H1 (cell line): ENCODE data around the gene TRAP1. TPM values are rescaled to one million over a fixed set of nuclear protein-coding genes. Genes with fewer than 3 reads are reported as not detected.

ENCODE experiments used
- CTCF ChIA-PET: fragments of 300-600 bp; sonication (Branson Sonifier 250); formaldehyde crosslinking; loops from one replicate; lab custom pipeline; 2021; ENCODE audit not compliant: partially characterized antibody; lab: Charles Lee
- POLR2A ChIA-PET: fragments of 300-600 bp; sonication (Branson Sonifier 250); formaldehyde crosslinking; loops from one replicate; lab custom pipeline; 2021; ENCODE audit warnings: inconsistent platforms; ENCODE audit not compliant: partially characterized antibody; lab: Charles Lee
- DNase-seq, 2 experiments: peaks; one replicate each; pipeline versions ENCODE4 v3.0.0 to v3.0.0-alpha.2; 2010 to 2022; ENCODE audit warnings: low spot score in 2 of 2, low read depth in 1 of 2, mixed read lengths in 1 of 2
- FAIRE-seq: peaks from 2 replicates; lab custom pipeline; 2011; peaks lifted over from hg19 to GRCh38; lab: Jason Lieb, UNC
- H2AFZ ChIP-seq: 2 replicates; pipeline ENCODE4 v1.8.1; 2012; ENCODE audit warnings: low read length, inconsistent platforms
- H2AK5ac ChIP-seq: 2 replicates; pipeline ENCODE4 v1.6.1; 2013; ENCODE audit warnings: low read depth, low read length
- H2BK120ac ChIP-seq: replicated peaks from 2 replicates; pipeline ENCODE3; 2013; ENCODE audit warnings: low read depth, low read length, inconsistent platforms
- H2BK12ac ChIP-seq: 2 replicates; pipeline ENCODE4 v1.6.1; 2013; ENCODE audit warnings: low read depth, low read length
- H2BK15ac ChIP-seq: 2 replicates; pipeline ENCODE4 v1.6.1; 2013; ENCODE audit warnings: low read length
- H2BK20ac ChIP-seq: 2 replicates; pipeline ENCODE4 v1.6.1; 2013; ENCODE audit warnings: low read length
- H2BK5ac ChIP-seq: 2 replicates; pipeline ENCODE4 v1.6.1; 2013; ENCODE audit warnings: low read depth, low read length
- H3K14ac ChIP-seq: 2 replicates; pipeline ENCODE4 v1.6.1; 2013; ENCODE audit warnings: inconsistent platforms; ENCODE audit not compliant: insufficient read length
- H3K18ac ChIP-seq: 2 replicates; pipeline ENCODE4 v1.6.1; 2013; ENCODE audit warnings: low read length; ENCODE audit errors: extremely low read depth
- H3K23ac ChIP-seq: 2 replicates; pipeline ENCODE4 v1.6.1; 2013; ENCODE audit warnings: inconsistent platforms; ENCODE audit not compliant: insufficient read length
- H3K23me2 ChIP-seq: 2 replicates; pipeline ENCODE4 v1.6.1; 2013; ENCODE audit warnings: low read depth, low read length
- H3K27ac ChIP-seq: 2 replicates; pipeline ENCODE4 v1.6.1; 2011; ENCODE audit warnings: low read depth, low read length, inconsistent platforms
- H3K27me3 ChIP-seq, 4 experiments: replicated peaks in 1 of 4; 1 replicate in 1 of 4; 2 replicates in 3 of 4; pipeline versions ENCODE4 v1.6.1 to v1.8.1; 2011 to 2013; ENCODE audit warnings: low read length in 3 of 4, mild to moderate bottlenecking in 3 of 4, inconsistent platforms in 2 of 4, mixed read lengths in 2 of 4, moderate library complexity in 1 of 4; ENCODE audit not compliant: control insufficient read depth in 3 of 4, insufficient read depth in 3 of 4; ENCODE audit errors: extremely low read depth in 1 of 4
- H3K36me3 ChIP-seq, 4 experiments: 2 replicates each; pipeline versions ENCODE4 v1.6.1 to v1.8.1; 2011 to 2013; ENCODE audit warnings: mild to moderate bottlenecking in 4 of 4, low read length in 3 of 4, moderate library complexity in 2 of 4, control low read depth in 1 of 4, inconsistent platforms in 1 of 4; ENCODE audit not compliant: insufficient read depth in 4 of 4, control insufficient read depth in 2 of 4
- H3K4ac ChIP-seq: replicated peaks from 2 replicates; pipeline ENCODE3; 2013; ENCODE audit warnings: low read length, low read depth, mixed read lengths, inconsistent platforms; ENCODE audit not compliant: insufficient read length
- H3K4me1 ChIP-seq, 4 experiments: replicated peaks in 1 of 4; 1 replicate in 1 of 4; 2 replicates in 3 of 4; pipeline versions ENCODE4 v1.6.1 to v1.8.1; 2011 to 2013; ENCODE audit warnings: low read length in 3 of 4, inconsistent platforms in 2 of 4, mixed read lengths in 1 of 4; ENCODE audit not compliant: insufficient read depth in 4 of 4, control insufficient read depth in 3 of 4
- H3K4me2 ChIP-seq, 2 experiments: 2 replicates each; pipeline versions ENCODE4 v1.6.1 to v1.8.1; 2011 to 2013; ENCODE audit warnings: low read depth in 2 of 2, low read length in 2 of 2, control low read depth in 1 of 2, inconsistent platforms in 1 of 2, mild to moderate bottlenecking in 1 of 2; ENCODE audit not compliant: insufficient read depth in 1 of 2
- H3K4me3 ChIP-seq, 4 experiments: fragments of 200-600, 300-600 bp in 1 of 4; sonication (generic), shearing (Covaris generic), sonication (Bioruptor Twin) in 1 of 4; 2 replicates each; pipeline versions ENCODE4 v1.5.1 to v1.8.1; 2011 to 2016; ENCODE audit warnings: low read length in 4 of 4, low read depth in 3 of 4, control low read depth in 2 of 4, inconsistent platforms in 2 of 4, mild to moderate bottlenecking in 2 of 4, mixed read lengths in 1 of 4, moderate library complexity in 1 of 4; ENCODE audit not compliant: insufficient read depth in 2 of 4; ENCODE audit errors: extremely low read depth in 1 of 4
- H3K56ac ChIP-seq: replicated peaks from 2 replicates; pipeline ENCODE3; 2013; ENCODE audit warnings: low read depth, mild to moderate bottlenecking, mixed read lengths, low read length, inconsistent platforms; ENCODE audit not compliant: insufficient read length
- H3K79me1 ChIP-seq: 2 replicates; pipeline ENCODE4 v1.6.1; 2013; ENCODE audit warnings: low read depth, low read length, control low read depth
- H3K79me2 ChIP-seq, 2 experiments: 2 replicates each; pipeline versions ENCODE4 v1.6.1 to v1.8.1; 2012 to 2013; ENCODE audit warnings: low read length in 2 of 2, mild to moderate bottlenecking in 2 of 2, inconsistent platforms in 1 of 2; ENCODE audit not compliant: insufficient read depth in 2 of 2, control insufficient read depth in 1 of 2
- H3K9ac ChIP-seq, 4 experiments: replicated peaks in 1 of 4; 1 replicate in 1 of 4; 2 replicates in 3 of 4; pipeline versions ENCODE4 v1.6.1 to v1.8.1; 2011 to 2013; ENCODE audit warnings: low read depth in 3 of 4, low read length in 3 of 4, control low read depth in 2 of 4, mild to moderate bottlenecking in 2 of 4, moderate library complexity in 2 of 4, inconsistent platforms in 1 of 4; ENCODE audit errors: extremely low read depth in 1 of 4
- H3K9me3 ChIP-seq, 2 experiments: 2 replicates each; pipeline versions ENCODE4 v1.6.1 to v1.8.1; 2012 to 2013; ENCODE audit warnings: mild to moderate bottlenecking in 2 of 2, moderate library complexity in 2 of 2, control low read depth in 1 of 2, inconsistent platforms in 1 of 2, low read depth in 1 of 2, low read length in 1 of 2, mixed read lengths in 1 of 2; ENCODE audit not compliant: insufficient read depth in 2 of 2
- H4K20me1 ChIP-seq, 2 experiments: replicated peaks in 1 of 2; 2 replicates each; pipeline versions ENCODE3 to v1.8.1; 2011 to 2013; ENCODE audit warnings: inconsistent platforms in 2 of 2, low read length in 2 of 2, mild to moderate bottlenecking in 1 of 2; ENCODE audit not compliant: insufficient read depth in 2 of 2, control insufficient read depth in 1 of 2
- H4K5ac ChIP-seq: 2 replicates; pipeline ENCODE4 v1.6.1; 2013; ENCODE audit warnings: low read length, low read depth, mixed read lengths, inconsistent platforms; ENCODE audit not compliant: insufficient read length
- H4K8ac ChIP-seq: 2 replicates; pipeline ENCODE4 v1.8.0; 2013; ENCODE audit warnings: mild to moderate bottlenecking, moderate library complexity, low read length, inconsistent platforms; ENCODE audit not compliant: insufficient read depth; ENCODE audit errors: extremely low read depth
- H4K91ac ChIP-seq: replicated peaks from 2 replicates; pipeline ENCODE3; 2013; ENCODE audit warnings: low read length, mixed read lengths, inconsistent platforms; ENCODE audit not compliant: insufficient read length
- BRCA1 ChIP-seq: IDR thresholded peaks from 2 replicates; pipeline ENCODE4 v1.6.1; 2012; ENCODE audit warnings: low read depth, low read length, improper control_type of control experiment
- EP300 ChIP-seq, 2 experiments: IDR thresholded peaks; 1 replicate in 1 of 2; 2 replicates in 1 of 2; pipeline ENCODE4 v1.6.1; 2011 to 2012; ENCODE audit warnings: low read depth in 2 of 2, low read length in 2 of 2, mild to moderate bottlenecking in 2 of 2, borderline replicate concordance in 1 of 2, inconsistent platforms in 1 of 2, moderate library complexity in 1 of 2
- GABPA ChIP-seq: IDR thresholded peaks from 2 replicates; pipeline ENCODE4 v1.6.1; 2011; ENCODE audit warnings: mild to moderate bottlenecking, low read length, moderate library complexity, borderline replicate concordance; ENCODE audit not compliant: insufficient read depth
- GTF2F1 ChIP-seq: IDR thresholded peaks from 2 replicates; pipeline ENCODE4 v1.6.1; 2012; ENCODE audit warnings: low read depth, low read length, improper control_type of control experiment, borderline replicate concordance
- JUN ChIP-seq: IDR thresholded peaks from 2 replicates; pipeline ENCODE4 v1.6.1; 2011; ENCODE audit warnings: low read depth, mild to moderate bottlenecking, improper control_type of control experiment, low read length
- JUND ChIP-seq: IDR thresholded peaks from 2 replicates; pipeline ENCODE4 v1.6.1; 2011; ENCODE audit warnings: mild to moderate bottlenecking, improper control_type of control experiment, low read length
- KDM1A ChIP-seq: fragments of 200-600, 300-600 bp; sonication (generic); IDR thresholded peaks from 2 replicates; pipeline ENCODE4 v1.7.1; 2016; ENCODE audit warnings: mild to moderate bottlenecking, low read length, borderline replicate concordance
- POLR2AphosphoS5 ChIP-seq: IDR thresholded peaks from 2 replicates; pipeline ENCODE4 v1.6.1; 2011; ENCODE audit warnings: low read depth, low read length
- SAP30 ChIP-seq: fragments of 300-600 bp; sonication (generic); IDR thresholded peaks from 2 replicates; pipeline ENCODE4 v1.7.1; 2012; ENCODE audit warnings: low read length, moderate library complexity, mild to moderate bottlenecking, inconsistent platforms; ENCODE audit not compliant: insufficient read depth, insufficient replicate concordance
- SIN3A ChIP-seq, 2 experiments: IDR thresholded peaks in 1 of 2; conservative IDR thresholded peaks in 1 of 2; 2 replicates each; pipeline ENCODE4 v1.6.1; 2011 to 2012; ENCODE audit warnings: low read length in 2 of 2, improper control_type of control experiment in 1 of 2, low read depth in 1 of 2, mild to moderate bottlenecking in 1 of 2
- TEAD4 ChIP-seq: IDR thresholded peaks from 2 replicates; pipeline ENCODE4 v1.6.1; 2012; ENCODE audit warnings: low read depth, low read length, inconsistent platforms, mixed read lengths
- ZNF274 ChIP-seq: IDR thresholded peaks from 2 replicates; pipeline ENCODE4 v1.7.0; 2012; ENCODE audit warnings: low read length, borderline replicate concordance; ENCODE audit errors: extremely low read depth
- WGBS, 2 experiments: shearing (Covaris generic) in 1 of 2; methylation state at CpG; one replicate each; pipeline versions ENCODE4 v1.1.6 to v1.1.7; 2013 to 2015; ENCODE audit warnings: low lambda C conversion rate in 2 of 2, mixed read lengths in 2 of 2, inconsistent platforms in 1 of 2, low coverage in 1 of 2, missing lambda C conversion rate in 1 of 2; ENCODE audit not compliant: insufficient replicate concordance in 2 of 2, insufficient coverage in 1 of 2, insufficient read length in 1 of 2; ENCODE audit errors: extremely low coverage in 1 of 2, missing lambda C conversion rate in 1 of 2; 5-methylcytosine and 5-hydroxymethylcytosine counted together
- polyA plus RNA-seq, 7 experiments: library from polyadenylated mRNA; depleted of rRNA in 3 of 7; stranded (reverse) in 5 of 7; unstranded in 2 of 7; fragments of >200 nt in 5 of 7; fragments of 200-250 nt in 2 of 7; gene quantifications; 1 replicate in 5 of 7; 2 replicates in 1 of 7; 4 replicates in 1 of 7; pipeline versions ENCODE4 v1.2.1 to v1.2.3, GENCODE V29; 2011 to 2013; ENCODE audit warnings: missing spikeins in 2 of 7, mixed read lengths in 2 of 7
- total RNA-seq: library from RNA; stranded (reverse); fragmentation: NEBNext Ultra II Directional; extraction: Animal tissue kit (Norgen Biotek cat#: 25700); gene quantifications from 2 replicates; pipeline ENCODE4 v1.2.1, GENCODE V29; 2021
- TF ChIP-seq, protein P1 (sequence below): IDR thresholded peaks from 2 replicates; pipeline ENCODE4 v1.6.1; 2012; ENCODE audit warnings: inconsistent platforms

Gene TRAP1
- total and polyA plus RNA-seq, 2 of the 8 experiments (the other 6 are each of a cell fraction or from before 2014, with no cell fraction given) = 215 to 283 TPM

DNA sequence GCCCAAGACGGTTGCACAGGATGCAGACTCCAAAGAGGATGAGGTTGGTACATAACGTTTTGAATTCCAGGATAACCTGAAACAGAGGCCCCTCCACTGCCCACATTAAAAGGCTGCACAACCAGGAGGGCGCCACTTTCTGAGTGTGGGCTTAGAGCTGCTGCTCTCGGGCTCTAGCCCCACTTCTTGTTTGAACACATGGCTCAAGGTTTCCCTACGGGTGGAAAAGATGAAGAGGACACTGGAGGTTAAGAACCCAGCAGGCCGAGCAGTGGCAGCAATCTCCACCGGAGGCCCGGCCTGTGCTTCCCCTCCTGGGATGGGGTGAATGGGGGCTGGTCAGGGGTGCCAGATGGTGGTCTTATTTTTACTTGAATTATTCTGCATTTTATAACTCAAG lies 8.0 kb upstream of the TRAP1 start:
- Histone ChIP-seq H2BK120ac (no peak overlapping the region), H4K8ac (no peak overlapping the region; the same call in 1 of the 2 replicates), H4K20me1 (peaks cover 4 to 8% of the 10 kb centered on the region in 2 experiments), H3K79me2 (no peaks in the 10 kb centered on the region), H3K18ac (no peak overlapping the region), H3K27me3 (no peaks in the 10 kb centered on the region), H3K23me2 (no peaks in the 10 kb centered on the region), H3K14ac (no peak overlapping the region), H2BK5ac (no peak overlapping the region), H3K4me3 (no peak overlapping the region), H3K9me3 (no peaks in the 10 kb centered on the region), H2AK5ac (no peak overlapping the region), H4K5ac (no peak overlapping the region), H3K79me1 (no peaks in the 10 kb centered on the region), H2BK20ac (no peak overlapping the region), H4K91ac (no peak overlapping the region), H3K36me3 (peaks cover under 1 to 27% (median 21%) of the 10 kb centered on the region in 4 experiments; a peak in 6 of 8 replicates), H3K4me2 (no peak overlapping the region), H2BK15ac (no peak overlapping the region), H3K4me1 (no peaks in the 10 kb centered on the region), H3K27ac (no peak overlapping the region), H2AFZ (no peak overlapping the region), H3K23ac (no peak overlapping the region), H2BK12ac (no peak overlapping the region), H3K9ac (no peak overlapping the region), H3K56ac (no peak overlapping the region), H3K4ac (no peak overlapping the region)
- 90% methylated on average over 8 of the region's 8 CpGs; no CpG with 5 or more reads in 1 of the 2 experiments for WGBS, 2 experiments
- DNase-seq = no peak
- FAIRE-seq = no peak
- CTCF ChIA-PET = interaction anchor here (1.0 kb wide), 1 partner anchor 51 kb away, joined by 3 read pairs; no protein-coding TSS in a partner anchor
- POLR2A ChIA-PET = interaction anchor here (1.3 kb wide), 1 partner anchor 11 kb away, joined by 5 read pairs; no protein-coding TSS in a partner anchor
- TF ChIP-seq, protein P1, sequence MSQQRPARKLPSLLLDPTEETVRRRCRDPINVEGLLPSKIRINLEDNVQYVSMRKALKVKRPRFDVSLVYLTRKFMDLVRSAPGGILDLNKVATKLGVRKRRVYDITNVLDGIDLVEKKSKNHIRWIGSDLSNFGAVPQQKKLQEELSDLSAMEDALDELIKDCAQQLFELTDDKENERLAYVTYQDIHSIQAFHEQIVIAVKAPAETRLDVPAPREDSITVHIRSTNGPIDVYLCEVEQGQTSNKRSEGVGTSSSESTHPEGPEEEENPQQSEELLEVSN = no peak
- TF ChIP-seq TEAD4 = no peak
- no peak for TF ChIP-seq ZNF274
- TF ChIP-seq SAP30 = no peak
- TF ChIP-seq POLR2AphosphoS5 = no peak
- no peak for TF ChIP-seq JUND
- TF ChIP-seq GTF2F1 = no peak
- TF ChIP-seq SIN3A (conservative IDR thresholded peaks at IDR 0.05 in 1 of 2, IDR thresholded peaks at IDR 0.05 in 1 of 2; ENCODE audit: low read depth in 1 of 2, low read length in 2 of 2) = no peak
- TF ChIP-seq EP300 (IDR thresholded peaks at IDR 0.05; ENCODE audit: borderline replicate concordance in 1 of 2, low read depth in 2 of 2, low read length in 2 of 2) = no peak
- TF ChIP-seq KDM1A = no peak
- no peak for TF ChIP-seq JUN
- TF ChIP-seq BRCA1 = no peak
- no peak for TF ChIP-seq GABPA
